HUDEP-2 (cell line): ENCODE measurements around the gene LAPTM4A.

Source experiments
- DNase-seq, 76 experiments: peaks; one replicate each; lab custom pipeline; 2025; ENCODE audit not compliant: unreplicated experiment in 76 of 76; lab: John Stamatoyannopoulos, UW

LAPTM4A gene

DNA sequence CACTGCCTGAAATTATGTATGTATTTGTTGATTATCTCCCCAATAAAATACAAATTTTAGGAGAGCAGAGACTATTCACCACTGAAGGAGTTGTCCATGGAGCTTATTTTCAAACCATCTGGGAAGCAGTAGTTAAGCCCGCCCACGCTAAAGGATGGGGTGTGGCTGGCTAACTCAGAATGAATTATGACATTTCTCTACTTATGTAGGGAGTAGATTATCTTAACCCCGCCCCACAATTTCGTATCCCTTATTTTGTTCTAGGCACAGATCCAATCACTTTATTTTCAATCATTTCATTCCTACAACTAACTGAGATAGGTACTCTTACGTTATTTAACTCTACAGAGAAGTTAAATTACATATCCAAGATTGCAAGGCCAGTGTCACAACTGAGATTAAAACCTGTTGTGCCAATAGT is 1.4 kb upstream of the LAPTM4A start:
- peak in 73 of 76 experiments; percentile 14 to 83 (median 56) for DNase-seq

DNA sequence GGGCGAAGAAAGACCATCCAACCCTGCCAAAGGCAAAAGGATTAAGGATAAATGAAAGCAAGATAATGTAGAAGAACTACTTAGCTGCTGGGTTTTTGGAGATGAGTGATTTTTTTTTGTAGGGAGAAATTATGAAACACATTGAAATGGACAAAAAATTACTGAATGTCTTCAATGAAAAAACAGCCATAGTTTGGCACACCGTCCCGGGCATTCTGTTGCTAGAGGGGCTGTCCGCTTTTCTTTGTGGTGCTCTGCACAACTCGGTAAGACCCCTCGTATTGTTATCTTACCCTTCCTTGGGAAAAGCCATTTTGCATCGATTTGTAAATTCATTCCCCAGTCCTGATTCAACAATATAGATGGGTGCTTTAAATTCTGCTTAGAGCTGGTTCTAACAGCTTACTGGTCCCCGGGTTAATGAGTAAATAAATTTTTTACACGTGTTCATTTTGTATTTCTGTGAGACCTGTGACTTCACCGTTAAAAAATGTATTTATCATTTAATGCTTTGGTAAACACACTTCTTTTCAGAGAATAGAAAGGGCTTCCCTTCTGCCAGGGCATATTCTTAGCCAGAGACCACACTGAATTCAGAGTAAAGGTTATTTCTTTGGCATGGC is 912 bp upstream of the LAPTM4A start:
- no peak for DNase-seq

DNA sequence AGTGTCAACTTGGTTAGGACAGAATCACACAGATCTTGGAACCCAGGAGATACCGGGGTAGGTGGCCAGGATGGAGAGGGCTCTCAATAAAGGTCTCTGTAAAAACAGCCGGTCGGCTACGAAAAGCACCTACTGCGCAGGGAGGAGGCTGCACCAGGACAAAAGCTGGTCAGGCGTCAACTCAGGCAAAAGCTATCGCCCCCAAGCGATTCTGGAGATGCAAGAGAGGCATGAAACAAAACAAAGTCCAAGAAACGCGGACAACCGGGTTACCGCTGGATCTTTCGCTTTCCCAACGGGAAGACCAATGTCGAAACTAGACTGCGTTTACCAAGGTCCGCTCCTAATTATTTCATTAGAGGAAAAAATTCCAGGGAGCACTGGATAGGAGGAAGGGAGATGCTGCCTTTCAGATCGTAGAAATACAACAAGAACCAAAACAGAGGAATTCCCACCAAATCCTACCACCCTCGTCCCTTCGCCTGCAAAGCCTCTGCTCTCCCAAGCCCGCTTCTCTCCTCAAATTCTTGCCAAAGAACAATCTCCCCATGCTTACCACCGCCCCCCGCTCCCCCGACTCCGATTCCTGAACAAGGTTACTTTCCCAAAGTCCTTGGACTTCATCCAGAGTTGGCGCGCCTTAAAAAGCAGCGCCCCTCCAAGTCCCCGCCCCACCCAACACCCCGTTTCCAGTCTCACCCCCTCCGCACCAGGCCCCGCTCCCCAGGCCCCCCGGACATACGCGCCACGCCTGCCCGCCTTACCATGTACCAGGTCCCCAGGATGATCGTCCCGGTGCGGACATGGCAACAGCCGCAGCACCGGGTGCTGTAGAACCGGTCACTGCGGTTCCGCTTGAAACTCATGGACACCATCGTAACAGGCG is 539 bp downstream of the LAPTM4A start:
- DNase-seq = peak in 67 of 76 experiments; percentile 5 to 62 (median 35)

DNA sequence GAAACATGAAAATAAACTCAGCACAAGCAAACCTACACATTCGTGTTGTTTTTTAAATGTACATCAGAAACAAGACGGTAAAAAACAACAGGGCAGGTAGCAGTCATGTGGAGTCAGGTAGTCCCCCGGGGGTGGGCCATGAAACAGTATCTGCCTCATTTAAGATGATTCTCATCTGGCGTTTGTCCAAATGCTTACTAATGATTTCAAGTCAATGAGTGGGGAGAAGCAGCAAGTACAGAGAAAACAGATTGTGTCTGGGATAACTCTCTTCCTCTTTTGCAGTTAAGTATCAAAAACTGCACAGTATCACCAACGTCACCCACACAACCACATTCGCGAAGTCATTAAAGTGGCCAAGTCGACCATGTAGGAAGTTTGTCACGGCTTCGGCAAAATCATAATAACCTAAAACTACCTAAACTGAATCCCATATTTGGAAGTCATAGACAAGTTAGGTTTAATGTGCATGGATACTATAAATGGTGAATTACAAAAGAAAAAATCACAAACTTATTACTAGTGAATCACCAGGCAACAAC is 1.3 kb downstream of the LAPTM4A start:
- peak in 54 of 76 experiments; percentile 5 to 86 (median 66) for DNase-seq

DNA sequence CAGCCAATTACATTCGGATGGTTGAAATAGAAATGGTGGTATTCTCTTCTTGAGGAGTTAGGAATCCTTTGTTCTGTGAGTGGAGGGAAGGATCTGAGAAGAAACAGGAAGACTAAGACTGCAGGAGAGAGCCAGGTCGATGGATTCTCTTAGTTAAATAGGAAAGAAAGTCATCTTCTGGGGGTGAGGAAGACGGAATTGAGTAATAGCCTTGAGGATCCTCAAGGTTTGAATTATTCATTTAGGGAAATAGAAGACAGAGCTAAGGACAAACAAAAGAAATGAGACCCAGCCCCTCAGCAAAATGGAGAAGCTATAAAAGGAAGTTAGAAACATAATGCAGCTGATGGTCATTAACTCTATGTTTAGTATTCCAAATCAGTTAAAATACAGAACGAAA is 1.8 kb downstream of the LAPTM4A start:
- DNase-seq = no peak

DNA sequence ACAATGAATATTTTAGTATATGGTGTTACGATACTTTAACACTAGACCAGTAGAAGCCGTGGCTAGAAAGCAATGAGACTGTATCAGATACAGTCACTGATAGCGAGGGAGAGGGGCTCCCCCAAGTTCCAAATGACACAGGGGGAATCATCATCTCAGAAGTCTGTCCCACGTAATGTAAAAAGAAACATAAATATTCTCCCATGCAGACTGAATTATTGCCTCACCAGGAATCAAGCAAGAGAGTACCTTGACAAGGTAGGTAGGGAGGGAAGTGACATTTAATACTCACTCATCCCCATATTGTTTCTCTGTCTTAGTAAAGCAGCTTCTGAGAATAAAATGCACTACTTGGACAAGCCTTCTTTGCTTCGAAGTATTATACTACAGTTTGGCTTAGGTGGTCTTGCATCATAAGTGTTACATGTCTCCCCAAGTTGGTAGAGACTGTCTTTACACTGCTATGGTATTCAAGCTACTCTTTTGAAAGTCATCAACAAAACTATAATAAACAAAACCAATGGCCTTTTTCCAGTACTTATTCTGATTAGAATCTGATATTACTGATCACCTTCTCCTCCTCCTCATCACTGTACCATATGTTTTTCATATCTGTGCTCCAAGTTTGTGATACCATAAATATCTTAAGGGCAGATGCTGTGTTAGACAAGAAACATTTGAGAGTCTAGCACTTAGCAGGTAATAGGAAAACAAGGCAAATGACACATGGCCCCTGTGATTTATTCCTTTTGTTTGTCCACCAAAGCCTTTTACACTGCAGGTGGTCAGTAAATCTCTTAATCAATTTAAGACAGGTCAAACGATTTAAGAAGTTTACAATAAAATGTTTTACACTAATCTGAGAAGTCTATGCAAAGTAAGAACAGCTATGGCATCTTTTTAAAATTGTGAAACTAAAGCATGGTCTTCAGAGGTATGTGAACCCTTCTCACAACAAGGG is 2.7 kb downstream of the LAPTM4A start:
- DNase-seq = no peak

DNA sequence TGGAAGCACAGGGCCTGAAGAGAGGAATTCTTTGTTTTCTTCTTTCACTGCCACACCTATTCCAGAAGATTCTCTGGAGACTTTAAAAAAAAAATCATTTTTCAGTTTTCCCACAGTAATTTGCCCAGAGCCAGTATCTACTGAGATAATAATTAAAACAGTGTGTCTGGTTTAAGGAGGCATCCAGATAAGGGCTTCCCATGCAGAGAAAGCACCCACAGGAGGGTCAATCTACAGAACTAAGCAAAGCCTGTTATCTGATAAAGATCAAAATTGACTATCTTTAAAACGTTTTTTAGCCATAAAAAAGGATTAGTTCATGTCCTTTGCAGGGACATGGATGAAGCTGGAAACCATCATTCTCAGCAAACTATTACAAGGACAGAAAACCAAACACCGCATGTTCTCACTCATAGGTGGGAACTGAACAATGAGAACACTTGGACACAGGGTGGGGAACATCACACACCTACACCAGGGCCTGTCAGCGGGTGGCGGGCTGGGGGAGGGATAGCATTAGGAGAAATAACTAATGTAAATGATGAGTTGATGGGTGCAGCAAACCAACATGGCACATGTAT is 5.6 kb downstream of the LAPTM4A start:
- DNase-seq = peak in 1 of 76 experiments; percentile 12

DNA sequence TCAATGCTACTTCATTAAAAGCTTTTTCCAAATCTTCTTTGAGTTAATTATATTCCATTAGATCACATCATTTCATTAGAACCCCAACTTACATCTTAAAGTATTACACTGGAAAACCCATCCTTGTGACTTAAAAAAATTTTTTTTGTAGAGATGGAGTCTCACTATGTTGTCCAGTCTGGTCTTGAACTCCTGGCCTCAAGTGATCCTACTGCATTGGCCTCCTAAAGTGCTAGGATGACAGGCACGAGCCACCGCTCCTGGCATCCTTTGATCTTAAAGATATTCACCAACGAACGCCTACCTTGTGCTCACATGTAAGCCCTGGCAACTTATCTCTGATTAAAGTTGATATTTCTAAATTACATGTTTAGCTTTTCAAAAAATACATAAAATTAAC is 6.7 kb downstream of the LAPTM4A start:
- DNase-seq = no peak

DNA sequence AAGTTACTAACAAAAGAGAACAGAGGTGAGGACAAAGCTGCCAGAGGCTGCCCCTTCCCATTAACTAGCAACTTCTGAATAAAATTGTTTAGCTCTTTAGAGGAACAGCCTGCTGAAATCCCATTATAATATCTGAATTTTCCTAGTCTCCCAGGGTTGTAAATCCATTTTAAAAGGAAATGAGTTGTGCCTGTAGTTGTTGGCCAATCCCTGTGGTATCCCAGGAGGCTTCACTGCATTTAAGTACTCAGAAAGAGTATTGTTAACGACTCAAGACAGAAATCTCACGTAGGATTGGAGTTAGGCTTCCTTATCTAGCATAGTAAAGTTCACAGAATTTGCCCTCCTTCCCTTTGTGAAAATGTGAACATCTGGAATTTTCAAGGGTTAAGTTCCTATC is 8.9 kb downstream of the LAPTM4A start:
- no peak for DNase-seq

DNA sequence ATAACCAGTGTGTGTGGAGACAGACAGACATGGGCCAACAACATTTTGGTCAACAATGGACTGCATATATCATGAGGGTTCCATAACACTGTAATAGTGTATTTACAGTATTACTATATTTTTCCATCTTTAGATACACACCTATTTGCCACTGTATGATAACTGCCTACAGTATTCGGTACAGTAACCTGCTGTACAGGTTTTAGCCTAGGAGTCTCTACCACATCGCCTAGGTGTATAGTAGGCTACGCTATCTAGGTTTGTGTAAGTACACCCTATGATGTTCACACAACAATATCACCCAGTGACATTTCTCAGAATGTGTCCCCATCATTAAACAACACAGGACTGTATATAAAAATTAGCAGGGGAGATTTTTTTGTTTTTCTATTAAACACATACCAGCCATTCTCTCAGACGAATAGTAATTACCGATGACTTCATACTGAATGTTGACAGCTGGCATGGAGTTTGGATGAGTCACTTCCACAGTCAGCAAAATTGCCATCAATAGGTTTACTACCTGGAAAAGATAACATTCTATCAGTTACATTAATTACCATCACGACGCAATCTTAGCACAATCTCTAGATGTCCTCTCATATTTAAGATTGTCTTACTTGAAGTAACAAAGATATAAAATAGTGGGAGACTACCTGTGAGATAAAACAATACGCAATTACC is 10.8 kb downstream of the LAPTM4A start:
- no peak for DNase-seq

DNA sequence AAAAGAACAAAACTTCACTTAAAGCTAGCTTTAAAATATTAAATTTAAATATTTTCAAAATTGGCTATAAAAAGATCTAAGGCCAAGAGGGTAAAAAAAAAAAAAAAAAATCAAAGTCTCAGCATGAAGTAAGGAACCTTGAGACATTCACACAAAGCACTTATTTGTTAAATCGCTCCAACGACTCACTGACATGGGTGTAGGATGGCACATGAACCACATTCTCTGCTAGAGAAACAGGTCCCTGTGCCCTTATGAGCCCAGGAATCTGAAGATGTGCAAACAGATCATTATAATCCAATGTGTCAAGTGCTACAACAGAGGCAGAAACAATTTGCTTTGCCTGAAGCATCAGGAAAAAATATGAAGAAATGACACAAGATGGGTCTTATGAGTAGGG is 13.8 kb downstream of the LAPTM4A start:
- no peak for DNase-seq

DNA sequence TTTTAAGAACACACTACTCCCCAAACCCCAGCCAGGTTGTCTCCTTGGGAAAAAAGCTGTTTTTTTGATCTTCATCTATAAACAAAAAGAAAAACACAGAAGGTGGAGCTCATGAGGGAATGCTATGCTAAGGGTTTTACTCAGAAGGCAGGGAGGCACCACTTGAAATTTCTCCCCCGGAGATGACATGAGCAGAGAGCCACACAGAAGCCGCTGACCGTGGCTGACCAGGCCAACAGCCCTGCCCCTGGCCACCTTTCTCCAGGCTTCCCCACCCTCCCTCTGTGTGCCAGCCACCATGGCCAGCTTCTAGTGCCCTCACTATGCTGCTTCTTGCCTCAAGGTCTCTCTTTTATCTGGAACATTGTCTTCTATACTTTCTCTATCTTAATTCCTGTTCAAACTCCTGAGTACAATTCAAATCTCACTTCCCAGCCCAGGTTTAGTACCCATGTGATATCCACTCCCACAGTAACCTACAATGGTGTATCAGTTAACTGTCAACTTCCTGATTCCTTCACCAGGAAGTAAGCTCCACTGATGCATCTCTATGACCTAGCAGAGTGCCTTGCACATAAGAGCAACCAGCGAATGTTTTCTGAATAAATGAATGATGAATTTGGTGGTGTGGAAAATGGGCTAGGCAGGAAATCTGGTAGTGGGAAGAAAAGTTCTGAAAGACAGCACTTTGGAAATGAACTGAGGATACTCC is 15.3 kb downstream of the LAPTM4A start:
- DNase-seq = no peak

DNA sequence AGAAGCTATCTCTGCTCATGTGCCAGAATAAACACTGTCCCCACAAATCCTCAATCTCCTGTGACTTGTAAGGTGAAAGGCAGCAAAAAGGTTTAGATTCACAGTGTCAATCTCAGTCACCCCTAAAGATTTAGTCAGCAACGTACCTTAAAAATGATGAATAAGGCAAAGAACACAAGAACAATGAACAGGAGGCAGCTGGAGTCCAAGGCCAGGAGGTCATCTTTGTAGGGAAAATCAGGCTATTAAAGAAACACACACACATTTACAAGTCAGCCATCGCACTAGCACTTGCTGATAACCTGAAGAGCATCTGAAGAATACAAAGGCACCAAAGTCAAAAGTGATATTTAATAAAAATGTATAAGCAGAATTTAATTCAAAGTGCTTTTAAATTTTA is 16.6 kb downstream of the LAPTM4A start:
- DNase-seq = no peak

DNA sequence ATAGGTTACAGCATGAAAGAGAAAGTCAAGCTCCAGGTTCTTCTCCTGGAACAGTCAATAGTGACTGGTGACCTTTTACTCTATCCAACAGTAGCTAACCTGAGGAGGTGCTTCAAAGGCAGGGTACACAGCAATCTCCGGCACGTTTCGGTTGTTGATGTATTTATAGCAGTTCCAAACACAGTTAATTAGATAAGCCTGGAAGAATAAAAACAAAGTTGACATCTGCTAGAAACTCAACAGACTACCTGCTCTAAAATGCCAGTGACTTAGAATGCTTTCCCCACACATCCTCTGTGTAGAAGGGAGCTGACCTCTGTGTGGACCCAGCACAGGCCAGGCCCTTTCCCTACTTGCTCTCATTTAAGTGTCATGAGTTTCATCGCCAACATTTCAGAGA is 17.2 kb downstream of the LAPTM4A start:
- no peak for DNase-seq

DNA sequence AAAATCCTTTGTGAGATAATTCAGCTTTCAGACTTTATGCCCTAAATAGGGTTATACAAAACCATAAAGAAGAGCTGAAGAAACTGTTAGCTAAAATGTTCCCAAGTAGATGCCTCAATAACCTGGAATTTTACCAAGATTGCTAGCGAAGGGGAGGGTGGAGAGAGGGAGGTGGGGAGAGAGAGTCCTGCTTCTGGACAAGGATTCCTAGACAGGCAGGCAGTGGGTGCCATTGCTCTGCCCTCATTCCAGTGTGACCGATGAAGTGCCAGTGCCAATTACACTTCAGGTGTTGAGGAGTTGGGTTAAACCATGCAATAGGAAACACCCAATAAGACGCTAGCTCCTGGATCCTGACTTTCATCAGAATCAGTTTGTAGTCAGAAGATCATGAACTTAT is 18.1 kb downstream of the LAPTM4A start:
- DNase-seq = no peak

DNA sequence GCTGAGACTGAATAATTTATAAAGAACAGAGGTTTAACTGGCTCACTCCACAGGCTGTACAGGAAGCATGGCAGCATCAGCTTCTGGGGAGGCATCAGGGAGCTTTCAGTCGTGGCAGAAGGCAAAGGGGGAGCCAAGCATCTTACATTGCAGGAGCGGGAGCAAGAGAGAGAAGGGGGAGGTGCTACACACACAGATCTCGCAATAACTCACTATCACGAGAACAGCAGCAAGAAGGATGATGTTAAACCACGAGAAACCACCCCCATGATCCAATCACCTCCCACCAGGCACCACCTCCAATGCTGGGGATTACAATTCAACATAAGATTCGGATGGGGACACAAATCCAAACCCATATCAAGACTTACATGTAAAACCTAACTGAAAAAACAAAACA is 21.2 kb downstream of the LAPTM4A start:
- DNase-seq = no peak

DNA sequence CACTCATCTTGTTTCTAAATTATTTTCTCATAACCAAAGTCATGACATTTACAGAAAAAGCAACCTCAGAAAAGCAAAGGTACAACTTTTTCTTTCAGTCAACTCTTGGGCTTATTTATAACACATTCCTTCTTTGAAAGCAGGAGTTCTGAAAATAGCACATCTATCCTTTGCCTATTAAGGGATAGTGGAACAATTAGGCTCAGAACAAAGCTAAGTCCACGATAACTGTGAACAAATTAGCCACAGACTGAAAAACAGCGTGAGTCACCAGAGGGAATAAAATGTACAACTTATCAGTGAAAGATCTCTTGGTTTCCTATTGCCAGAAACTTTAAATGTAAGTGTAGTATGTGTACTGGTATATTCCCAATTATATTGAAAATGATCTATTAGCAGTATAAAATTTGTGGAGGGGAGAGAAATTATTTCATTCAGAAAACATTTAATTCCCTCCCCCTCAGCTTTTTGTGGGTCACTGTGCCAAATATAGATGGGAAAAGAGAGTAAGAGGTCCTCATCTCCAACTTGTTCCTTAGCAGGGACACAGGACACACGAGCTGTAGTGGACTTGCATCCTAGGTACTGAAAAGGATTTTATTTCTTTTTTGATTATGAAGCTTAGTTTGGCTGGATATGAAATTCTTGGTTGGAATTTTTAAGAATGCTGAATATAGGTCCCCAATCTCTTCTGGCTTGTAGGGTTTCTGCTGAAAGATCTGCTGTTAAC is 23.6 kb downstream of the LAPTM4A start:
- no peak for DNase-seq

DNA sequence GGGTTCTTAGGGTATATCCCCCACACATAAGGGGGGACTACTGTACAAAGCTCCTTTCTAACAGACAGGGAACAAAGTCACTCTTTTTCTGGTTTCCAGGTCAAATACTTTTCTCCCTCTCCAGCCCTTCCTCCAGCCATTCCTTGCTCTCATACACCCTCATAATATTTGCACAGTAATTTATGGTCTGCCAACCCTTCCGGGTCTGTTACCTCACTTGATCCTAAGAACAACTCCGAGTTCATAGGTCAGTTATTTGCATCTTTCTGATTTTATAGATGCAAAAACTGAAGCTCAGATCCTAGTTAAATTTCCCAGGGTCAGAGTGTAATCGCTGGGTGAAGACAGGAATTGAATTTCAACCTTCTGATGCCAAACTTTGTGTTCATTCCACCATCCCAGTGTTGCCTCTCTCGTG is 24.2 kb downstream of the LAPTM4A start:
- DNase-seq = no peak
